ENCODE data around the gene ROM1. TPM values are rescaled to one million over a fixed set of nuclear protein-coding genes. Genes with fewer than 3 reads are reported as not detected.

The ROM1 gene
- polyA plus RNA-seq, 2 of the 4 experiments (the other 2 are of a cell fraction): 0.92 to 2.8 TPM

- DNase-seq (ENCODE audit: low read depth in 1 of 2, low spot score in 1 of 2) (no peak), ATAC-seq (peak; percentile 5 to 10; a peak in 4 of 6 replicates), FAIRE-seq (no peak)
- H3K27ac ChIP-seq: peak overlapping the region; percentile 80 to 90
- H3K9me3 ChIP-seq: no peaks in the 10 kb centered on the region
- H3K4me2 ChIP-seq: peak overlapping the region; percentile 90
- H3K4me1 ChIP-seq: peaks cover 48% of the 10 kb centered on the region
- WGBS (ENCODE audit: missing lambda C conversion rate): 49% methylated on average over 14 of the region's 17 CpGs
- H3K4me3 ChIP-seq: peak overlapping the region; percentile 79
- POLR2A ChIA-PET: interaction anchor here (0.7 to 3.8 kb wide), 42 partner anchors 8 to 625 kb away, joined by 3 to 93 read pairs (median 6); partner anchors contain the start of genes AHNAK, B3GAT3, C11orf98 and CSKMT
- TF ChIP-seq RNF2 (IDR thresholded peaks at IDR 0.05; ENCODE audit: borderline replicate concordance, low read depth): no peak
- TF ChIP-seq RFX5 (IDR thresholded peaks at IDR 0.05): no peak
- no peak for TF ChIP-seq E2F6 (IDR thresholded peaks at IDR 0.05; ENCODE audit: borderline replicate concordance, low read depth)
- TF ChIP-seq NFE2L2 (conservative IDR thresholded peaks at IDR 0.05; ENCODE audit: low read length): no peak
- TF ChIP-seq POLR2A (IDR thresholded peaks at IDR 0.05; ENCODE audit: low read length): no peak
- TF ChIP-seq EHF (CRISPR knock-in tag; IDR thresholded peaks at IDR 0.05): no peak
- no peak for TF ChIP-seq TFCP2L1 (CRISPR knock-in tag; IDR thresholded peaks at IDR 0.05)
- CTCF ChIA-PET: interaction anchor here (0.6 to 4.9 kb wide), 24 partner anchors 9 to 270 kb away, joined by 3 to 32 read pairs (median 5); partner anchors contain the start of genes B3GAT3, EML3, MTA2 and ROM1
Measured at GRCh38 chr11:62592146-62592815, 20.8 kb upstream of the ROM1 start.

GRCh38 chr11:62592989-62593421 is 20.1 kb upstream of the ROM1 start:
- H3K4me3 ChIP-seq: no peak overlapping the region
- no peaks in the 10 kb centered on the region for H3K9me3 ChIP-seq
- H3K27ac ChIP-seq: no peak overlapping the region
- H3K4me2 ChIP-seq: no peak overlapping the region
- DNase-seq (ENCODE audit: low read depth in 1 of 2, low spot score in 1 of 2): no peak
- TF ChIP-seq KDM1A (IDR thresholded peaks at IDR 0.05; ENCODE audit: low read depth) (no peak), TFCP2L1 (CRISPR knock-in tag; IDR thresholded peaks at IDR 0.05) (no peak), EHMT2 (IDR thresholded peaks at IDR 0.05; ENCODE audit: low read depth) (no peak), E2F6 (IDR thresholded peaks at IDR 0.05; ENCODE audit: borderline replicate concordance, low read depth) (no peak), NFE2L2 (conservative IDR thresholded peaks at IDR 0.05; ENCODE audit: low read length) (no peak), PBX3 (IDR thresholded peaks at IDR 0.05) (no peak), BHLHE40 (IDR thresholded peaks at IDR 0.05; ENCODE audit: low read depth, low read length) (no peak), HMGXB4 (CRISPR knock-in tag; IDR thresholded peaks at IDR 0.05; ENCODE audit: borderline replicate concordance) (no peak), RFX5 (IDR thresholded peaks at IDR 0.05) (no peak), KDM5A (IDR thresholded peaks at IDR 0.05) (no peak)
- FAIRE-seq: no peak
- ChIA-PET POLR2A (interaction anchor here (1.3 to 3.8 kb wide), 6 partner anchors 8 to 248 kb away, joined by 4 to 75 read pairs (median 25); partner anchors contain the start of genes C11orf98, CSKMT, GANAB and MTA2), CTCF (interaction anchor here (0.8 to 4.9 kb wide), 17 partner anchors 8 to 269 kb away, joined by 3 to 32 read pairs (median 5); partner anchors contain the start of genes B3GAT3, EML3, MTA2 and ROM1)
- WGBS (ENCODE audit: missing lambda C conversion rate): 56% methylated on average over 8 of the region's 8 CpGs
- H3K4me1 ChIP-seq: peaks cover 41% of the 10 kb centered on the region
- ATAC-seq: no peak

DNA sequence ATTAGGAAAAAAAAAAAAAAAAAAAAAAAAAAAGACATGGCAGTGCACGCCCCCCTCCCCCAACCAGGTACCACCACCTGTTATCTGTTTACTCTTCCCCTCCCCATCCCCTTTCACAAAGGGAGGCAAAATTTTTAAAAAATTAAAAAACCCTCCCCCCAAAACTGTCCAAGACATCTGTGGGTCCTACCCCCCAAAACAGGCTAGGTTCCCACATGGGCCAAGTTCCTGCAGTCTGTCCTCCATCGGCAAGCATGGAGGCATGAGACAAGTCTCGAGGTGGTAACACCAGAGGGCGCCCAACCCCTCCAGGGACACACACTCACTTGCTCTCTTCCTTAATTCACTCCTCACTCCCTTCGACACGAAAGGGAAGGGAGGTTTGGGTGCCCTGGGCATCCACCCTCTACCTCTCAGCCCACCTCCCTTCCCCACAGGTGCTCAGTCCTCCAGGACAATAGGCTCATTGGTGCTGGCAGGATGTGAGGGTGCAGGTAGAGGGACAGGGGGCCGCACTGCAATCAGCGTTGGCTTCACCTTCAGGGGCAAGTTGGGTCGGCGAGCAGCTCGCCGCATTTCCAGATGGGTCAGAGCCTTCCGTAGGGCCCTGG is 19.5 kb upstream of the ROM1 start:
- CTCF ChIA-PET: interaction anchor here (0.8 to 4.9 kb wide), 21 partner anchors 8 to 269 kb away, joined by 3 to 32 read pairs (median 5); partner anchors contain the start of genes B3GAT3, EML3 and ROM1
- POLR2A ChIA-PET: interaction anchor here (1.3 to 3.8 kb wide), 3 partner anchors 7 to 248 kb away, joined by 4 to 75 read pairs (median 49); partner anchors contain the start of genes C11orf98, CSKMT and MTA2
- FAIRE-seq: no peak
- peaks cover 37% of the 10 kb centered on the region for H3K4me1 ChIP-seq
- no peaks in the 10 kb centered on the region for H3K9me3 ChIP-seq
- no peak overlapping the region for H3K4me3 ChIP-seq
- peak; percentile 77 to 88 for DNase-seq (ENCODE audit: low read depth in 1 of 2, low spot score in 1 of 2)
- H3K4me2 ChIP-seq: no peak overlapping the region
- no peak overlapping the region for H3K27ac ChIP-seq
- peak; percentile 49 to 67; a peak in 5 of 6 replicates for ATAC-seq
- 60% methylated on average over 13 of the region's 13 CpGs for WGBS (ENCODE audit: missing lambda C conversion rate)
- TF ChIP-seq RAD21 (conservative IDR thresholded peaks at IDR 0.05 in 1 of 2, IDR thresholded peaks at IDR 0.05 in 1 of 2) (peak; percentile 56 to 58; a peak in 4 of 5 replicates), PBX3 (IDR thresholded peaks at IDR 0.05) (no peak), RCOR1 (IDR thresholded peaks at IDR 0.05; ENCODE audit: low read depth, low read length) (no peak), HMGXB4 (CRISPR knock-in tag; IDR thresholded peaks at IDR 0.05; ENCODE audit: borderline replicate concordance) (no peak), CTCF (IDR thresholded peaks at IDR 0.05) (peak; percentile 63)
- TF ChIP-seq, protein P1, sequence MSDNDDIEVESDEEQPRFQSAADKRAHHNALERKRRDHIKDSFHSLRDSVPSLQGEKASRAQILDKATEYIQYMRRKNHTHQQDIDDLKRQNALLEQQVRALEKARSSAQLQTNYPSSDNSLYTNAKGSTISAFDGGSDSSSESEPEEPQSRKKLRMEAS (IDR thresholded peaks at IDR 0.05): 0 out of 2 replicates have a peak, but pooled peaks have one; percentile 46
- TF ChIP-seq, protein P2, sequence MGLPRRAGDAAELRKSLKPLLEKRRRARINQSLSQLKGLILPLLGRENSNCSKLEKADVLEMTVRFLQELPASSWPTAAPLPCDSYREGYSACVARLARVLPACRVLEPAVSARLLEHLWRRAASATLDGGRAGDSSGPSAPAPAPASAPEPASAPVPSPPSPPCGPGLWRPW (IDR thresholded peaks at IDR 0.05): no peak
